Uterus (tissue), 4 donors: ENCODE data around the gene IFNW1. TPM values are rescaled to one million over a fixed set of nuclear protein-coding genes. Genes with fewer than 3 reads are reported as not detected.
"Not testable (repeated sequence)": the region's sequence is repeated elsewhere in the genome, so short reads cannot be mapped to it uniquely, and the experiment has no call there.

Source experiments
- DNase-seq, 2 donors: peaks; one replicate each; pipeline ENCODE4 v3.0.0-alpha.2; 2019 to 2020
- H3K27ac ChIP-seq, 2 donors: fragments of 200-600 bp; sonication (generic); 1 replicate in 1 of 2; 2 replicates in 1 of 2; pipeline ENCODE4 v1.5.1; 2016 to 2018
- H3K27me3 ChIP-seq, 2 donors: fragments of 200-600 bp; sonication (generic); one replicate each; pipeline ENCODE4 v1.5.1; 2018 to 2019; ENCODE audit warnings: control low read depth in 1 of 2
- H3K36me3 ChIP-seq, 2 donors: fragments of 200-600 bp; sonication (generic); one replicate each; pipeline ENCODE4 v1.5.1; 2019; ENCODE audit warnings: control low read depth in 1 of 2
- H3K4me1 ChIP-seq, 2 donors: fragments of 200-600 bp; sonication (generic); one replicate each; pipeline ENCODE4 v1.5.1; 2018 to 2019; ENCODE audit warnings: control low read depth in 1 of 2
- H3K4me3 ChIP-seq, 2 donors: fragments of 200-600 bp; sonication (generic); 1 replicate in 1 of 2; 2 replicates in 1 of 2; pipeline ENCODE4 v1.5.1; 2018 to 2019; ENCODE audit warnings: mild to moderate bottlenecking in 1 of 2
- H3K9me3 ChIP-seq, 2 donors: fragments of 200-600 bp; sonication (generic); one replicate each; pipeline ENCODE4 v1.5.1; 2019; ENCODE audit warnings: control low read depth in 1 of 2
- CTCF ChIP-seq, 4 experiments: fragments of 200-600 bp in 2 of 4; fragments of 450-650 bp in 2 of 4; sonication (generic) in 2 of 4; IDR thresholded peaks; one replicate each; pipeline ENCODE4 v1.5.1; 2016 to 2019; ENCODE audit warnings: antibody characterized with exemption in 4 of 4, mild to moderate bottlenecking in 2 of 4, moderate library complexity in 1 of 4
- POLR2A ChIP-seq, 2 donors: fragments of 450-650 bp; IDR thresholded peaks; one replicate each; pipeline ENCODE4 v1.6.1; 2016; ENCODE audit warnings: antibody characterized with exemption in 2 of 2, mild to moderate bottlenecking in 1 of 2, moderate library complexity in 1 of 2
- intact Hi-C: fragments of 100-400 bp; cut with DNase I; formaldehyde crosslinking; loops from one replicate; pipeline ENCODE4 v1.15.1; 2023; ENCODE audit warnings: low total_unique reads
- total RNA-seq, 4 donors: library from RNA; depleted of rRNA in 3 of 4; stranded (reverse); fragments of >200 nt in 3 of 4; gene quantifications; one replicate each; pipeline versions ENCODE4 v1.1.0 to v1.2.4, GENCODE V29; 2014 to 2023
- donor health status: DM: yes; HTN: yes; CAD: no.

The IFNW1 gene
- total RNA-seq: not detected

GRCh38 chr9:21141427-21141882 lies at the start of gene IFNW1:
Gene IFNW1, minus strand, starts transcription at chr9:21141832. Its CDS starts 262 bp downstream, at chr9:21141570.
- no peaks in the 10 kb centered on the region for H3K36me3 ChIP-seq
- no peaks in the 10 kb centered on the region for H3K27me3 ChIP-seq
- intact Hi-C loops: no loop called here
- no peaks in the 10 kb centered on the region for H3K4me1 ChIP-seq
- no peak within 1 kb of the TSS for H3K4me3 ChIP-seq
- no peak within 1 kb of the TSS for H3K27ac ChIP-seq
- TF ChIP-seq POLR2A (IDR thresholded peaks at IDR 0.05) (no peak), CTCF (IDR thresholded peaks at IDR 0.05) (no peak)
- H3K9me3 ChIP-seq: no peaks in the 10 kb centered on the region
- DNase-seq: no peak

- H3K4me1 ChIP-seq, H3K9me3 ChIP-seq, H3K36me3 ChIP-seq, H3K4me3 ChIP-seq, H3K27ac ChIP-seq, intact Hi-C loops, DNase-seq, H3K27me3 ChIP-seq: not testable (repeated sequence)
Measured at GRCh38 chr9:21187487-21187886, 45.9 kb upstream of the IFNW1 start, which contains the start of gene IFNA4. Gene IFNA4, minus strand, starts transcription at chr9:21187587. Its CDS starts 56 bp downstream, at chr9:21187531.

- H3K27me3 ChIP-seq, H3K36me3 ChIP-seq, H3K27ac ChIP-seq, intact Hi-C loops, H3K4me3 ChIP-seq, H3K9me3 ChIP-seq, DNase-seq, H3K4me1 ChIP-seq: not testable (repeated sequence)
Measured at GRCh38 chr9:21182810-21183736, 41.4 kb upstream of the IFNW1 start.

GRCh38 chr9:21174671-21175070 lies 33.0 kb upstream of the IFNW1 start:
- Histone ChIP-seq H3K27me3 (no peaks in the 10 kb centered on the region), H3K36me3 (no peaks in the 10 kb centered on the region), H3K4me1 (no peaks in the 10 kb centered on the region), H3K9me3 (no peaks in the 10 kb centered on the region), H3K4me3 (no peak overlapping the region), H3K27ac (no peak overlapping the region)
- TF ChIP-seq POLR2A (IDR thresholded peaks at IDR 0.05): no peak
- TF ChIP-seq CTCF (IDR thresholded peaks at IDR 0.05): no peak
- intact Hi-C loops: no loop called here
- DNase-seq: no peak

GRCh38 chr9:21172156-21172555 lies 30.5 kb upstream of the IFNW1 start:
- intact Hi-C loops: no loop called here
- no peak for DNase-seq
- Histone ChIP-seq H3K4me1 (no peaks in the 10 kb centered on the region), H3K36me3 (no peaks in the 10 kb centered on the region), H3K9me3 (no peaks in the 10 kb centered on the region), H3K27me3 (no peaks in the 10 kb centered on the region), H3K27ac (no peak overlapping the region), H3K4me3 (no peak overlapping the region)
- TF ChIP-seq POLR2A (IDR thresholded peaks at IDR 0.05): no peak
- TF ChIP-seq CTCF (IDR thresholded peaks at IDR 0.05): no peak

- no peak overlapping the region for H3K4me3 ChIP-seq
Measured at GRCh38 chr9:21171351-21171750, 29.7 kb upstream of the IFNW1 start.

GRCh38 chr9:21166560-21166959 lies 24.9 kb upstream of the IFNW1 start, which contains the start of gene IFNA21:
Gene IFNA21, minus strand, starts transcription at chr9:21166660. Its CDS starts 48 bp downstream, at chr9:21166612.
- H3K27ac ChIP-seq, H3K4me1 ChIP-seq, H3K4me3 ChIP-seq, H3K9me3 ChIP-seq, intact Hi-C loops, H3K27me3 ChIP-seq, H3K36me3 ChIP-seq, DNase-seq: not testable (repeated sequence)

More at GRCh38 chr9:21171351-21171750, 29.7 kb upstream of the IFNW1 start:
- Histone ChIP-seq H3K36me3 (no peaks in the 10 kb centered on the region), H3K27ac (no peak overlapping the region), H3K9me3 (no peaks in the 10 kb centered on the region), H3K4me1 (no peaks in the 10 kb centered on the region), H3K27me3 (no peaks in the 10 kb centered on the region)
- no peak for TF ChIP-seq CTCF (IDR thresholded peaks at IDR 0.05)
- no peak for TF ChIP-seq POLR2A (IDR thresholded peaks at IDR 0.05)
- no peak for DNase-seq
- intact Hi-C loops: no loop called here
